Testis (tissue), 2 donors: ENCODE measurements around the gene CDC42BPB.

ENCODE experiments used
- POLR2A ChIP-seq: fragments of 450-650 bp; IDR thresholded peaks from one replicate; pipeline ENCODE4 v1.6.1; 2017; ENCODE audit warnings: antibody characterized with exemption, mild to moderate bottlenecking, moderate library complexity
- TF ChIP-seq, protein P1 (sequence below), 3 experiments: fragments of 450-650 bp in 2 of 3; fragments of 200-600 bp in 1 of 3; sonication (generic) in 1 of 3; IDR thresholded peaks; one replicate each; pipeline ENCODE4 v1.5.1; 2016 to 2019; ENCODE audit warnings: antibody characterized with exemption in 3 of 3, mild to moderate bottlenecking in 2 of 3, moderate library complexity in 1 of 3

DNA sequence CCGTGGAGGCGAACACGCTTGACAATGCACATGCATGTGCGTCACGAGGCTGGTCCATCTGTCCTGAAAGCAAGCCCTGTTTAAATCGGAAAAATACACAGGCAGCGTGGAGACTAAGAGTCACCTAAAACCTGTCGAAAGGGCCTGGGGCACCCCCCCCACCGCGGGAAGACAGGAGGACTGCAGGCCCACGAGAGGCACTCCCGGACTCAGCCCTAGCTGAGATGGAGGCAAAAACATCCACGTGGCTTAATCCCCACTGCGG, 54.1 kb downstream of the CDC42BPB start:
- TF ChIP-seq, protein P1, sequence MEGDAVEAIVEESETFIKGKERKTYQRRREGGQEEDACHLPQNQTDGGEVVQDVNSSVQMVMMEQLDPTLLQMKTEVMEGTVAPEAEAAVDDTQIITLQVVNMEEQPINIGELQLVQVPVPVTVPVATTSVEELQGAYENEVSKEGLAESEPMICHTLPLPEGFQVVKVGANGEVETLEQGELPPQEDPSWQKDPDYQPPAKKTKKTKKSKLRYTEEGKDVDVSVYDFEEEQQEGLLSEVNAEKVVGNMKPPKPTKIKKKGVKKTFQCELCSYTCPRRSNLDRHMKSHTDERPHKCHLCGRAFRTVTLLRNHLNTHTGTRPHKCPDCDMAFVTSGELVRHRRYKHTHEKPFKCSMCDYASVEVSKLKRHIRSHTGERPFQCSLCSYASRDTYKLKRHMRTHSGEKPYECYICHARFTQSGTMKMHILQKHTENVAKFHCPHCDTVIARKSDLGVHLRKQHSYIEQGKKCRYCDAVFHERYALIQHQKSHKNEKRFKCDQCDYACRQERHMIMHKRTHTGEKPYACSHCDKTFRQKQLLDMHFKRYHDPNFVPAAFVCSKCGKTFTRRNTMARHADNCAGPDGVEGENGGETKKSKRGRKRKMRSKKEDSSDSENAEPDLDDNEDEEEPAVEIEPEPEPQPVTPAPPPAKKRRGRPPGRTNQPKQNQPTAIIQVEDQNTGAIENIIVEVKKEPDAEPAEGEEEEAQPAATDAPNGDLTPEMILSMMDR (IDR thresholded peaks at IDR 0.05), result no peak
- TF ChIP-seq POLR2A, result no peak
